DMS 273 treated with DMSO at 0.1 percent for 48 hours (cell line): Measurements from ENCODE around the gene METTL27.
"Not testable (repeated sequence)": the region's sequence is repeated elsewhere in the genome, so short reads cannot be mapped to it uniquely, and the experiment has no call there.

Experiments used
- DNase-seq: peaks from one replicate; lab custom pipeline; 2025; lab: John Stamatoyannopoulos, UW

The METTL27 gene

GRCh38 chr7:73869011-73869798, 26.9 kb upstream of the METTL27 start:
- DNase-seq: no peak

DNA sequence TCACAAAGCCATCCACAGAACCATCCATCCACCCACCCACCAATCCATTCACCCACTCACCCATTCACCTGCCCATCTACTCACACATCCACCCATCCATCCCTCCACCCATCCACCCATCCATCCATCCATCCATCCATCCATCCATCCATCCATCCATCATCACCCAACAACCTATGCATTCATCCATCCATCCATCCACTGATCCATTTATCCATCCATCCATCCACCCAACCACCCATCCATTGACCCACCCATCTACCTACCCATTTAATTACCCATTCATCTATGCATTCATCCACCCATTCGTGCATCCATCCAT, 24.1 kb upstream of the METTL27 start:
- DNase-seq: no peak

- peak; percentile 73 for DNase-seq
These were observed 23.6 kb upstream of the METTL27 start for GRCh38 chr7:73865738-73866445.

GRCh38 chr7:73864981-73865711, 22.8 kb upstream of the METTL27 start:
- DNase-seq: peak; percentile 73

GRCh38 chr7:73861305-73861704, 19.0 kb upstream of the METTL27 start:
- DNase-seq: no peak

GRCh38 chr7:73860859-73861258, 18.5 kb upstream of the METTL27 start, which contains the start of gene TMEM270:
Gene TMEM270 (plus strand): TSS chr7:73861159. CDS start chr7:73861195, 36 bp downstream.
- DNase-seq: no peak

- DNase-seq: no peak
These were observed 16.5 kb upstream of the METTL27 start for GRCh38 chr7:73858807-73859206.

DNA sequence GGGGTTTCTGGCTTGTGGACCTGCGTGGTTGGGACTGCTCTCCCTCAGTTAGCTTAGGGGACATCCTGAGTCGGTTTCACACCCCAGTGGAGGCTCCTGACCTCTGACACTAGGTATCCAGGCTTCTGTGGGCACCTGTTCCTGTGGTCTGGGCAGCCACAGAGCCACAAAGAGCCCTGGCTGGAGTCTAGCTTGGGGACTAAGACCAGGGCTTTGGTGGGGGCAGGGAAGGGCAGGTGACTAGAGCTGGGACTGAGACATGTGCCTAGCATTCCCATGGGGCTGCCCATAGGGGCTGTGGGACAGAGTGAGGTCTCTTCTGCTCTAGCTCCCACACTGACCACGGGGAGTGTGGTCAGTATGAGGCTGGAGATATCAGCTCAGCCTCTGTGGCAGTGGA, 14.6 kb upstream of the METTL27 start:
- no peak for DNase-seq

- DNase-seq: no peak
These were observed 10.2 kb upstream of the METTL27 start for GRCh38 chr7:73852500-73852899.

DNA sequence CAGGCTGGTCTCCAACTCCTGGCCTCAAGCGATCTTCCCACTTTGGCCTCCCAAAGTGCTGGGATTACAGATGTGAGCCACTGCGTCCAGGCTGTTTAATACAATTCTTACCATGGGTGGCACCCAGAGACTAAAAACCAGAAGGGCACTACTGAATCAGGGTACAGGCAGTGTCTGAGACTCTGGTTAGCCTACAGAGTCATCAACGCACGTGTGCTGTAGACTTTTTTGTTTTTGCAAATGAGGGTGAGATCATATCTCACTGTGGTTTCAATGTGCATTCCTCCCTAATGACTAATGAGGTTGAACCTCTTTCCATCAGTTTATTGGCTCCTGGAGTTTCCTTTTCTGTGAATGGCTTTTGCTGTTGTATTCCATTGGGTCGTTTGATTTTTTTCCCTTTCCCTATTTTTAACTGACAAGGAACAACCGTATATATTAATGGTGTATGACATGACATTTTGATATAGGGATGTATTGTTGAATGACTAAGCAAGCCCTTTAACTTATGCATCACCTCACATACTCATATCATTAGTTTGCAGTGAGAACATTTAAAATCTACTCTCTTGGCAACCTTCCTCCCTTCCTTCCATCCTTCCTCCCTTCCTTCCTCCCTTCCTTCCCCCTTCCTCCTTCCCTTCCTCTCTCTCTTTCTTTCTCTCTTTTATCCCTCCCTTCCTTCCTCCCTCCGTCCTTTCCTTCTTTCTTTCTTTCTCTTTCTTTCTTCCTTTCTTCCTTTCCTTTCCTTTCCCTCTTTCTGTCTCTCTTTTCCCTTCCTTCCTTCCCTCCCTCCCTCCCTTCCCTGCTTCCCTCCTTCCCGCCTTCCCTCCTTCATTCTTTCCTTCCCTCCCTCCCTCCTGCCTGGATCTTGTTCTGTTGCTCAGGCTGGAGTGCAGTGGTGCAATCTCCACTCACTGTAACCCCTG, 9.4 kb upstream of the METTL27 start:
- peak; percentile 69 for DNase-seq

DNA sequence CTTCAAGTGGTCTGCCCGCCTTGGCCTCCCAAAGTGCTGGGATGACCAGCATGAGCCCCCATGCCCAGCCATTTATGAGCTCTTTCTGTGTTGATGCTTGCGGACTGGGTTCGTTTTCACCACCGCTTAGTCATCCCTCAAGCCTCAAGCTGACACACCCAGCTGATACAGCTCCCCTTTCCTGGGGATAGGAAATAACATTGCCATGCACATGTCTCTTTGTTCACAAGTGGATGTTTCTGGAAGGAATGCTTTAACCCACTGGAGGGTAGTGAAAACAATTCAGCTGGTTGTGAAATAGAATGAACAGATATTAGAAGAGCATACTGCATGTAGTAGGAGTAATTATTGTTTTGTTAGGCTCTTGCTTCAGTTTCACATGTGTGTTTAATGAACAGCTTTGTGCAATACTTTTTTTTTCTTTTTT, 8.5 kb upstream of the METTL27 start:
- no peak for DNase-seq

GRCh38 chr7:73847941-73848723, 5.8 kb upstream of the METTL27 start:
- DNase-seq: no peak

- DNase-seq: not testable (repeated sequence)
These were observed 3.4 kb upstream of the METTL27 start for GRCh38 chr7:73845701-73846195.

DNA sequence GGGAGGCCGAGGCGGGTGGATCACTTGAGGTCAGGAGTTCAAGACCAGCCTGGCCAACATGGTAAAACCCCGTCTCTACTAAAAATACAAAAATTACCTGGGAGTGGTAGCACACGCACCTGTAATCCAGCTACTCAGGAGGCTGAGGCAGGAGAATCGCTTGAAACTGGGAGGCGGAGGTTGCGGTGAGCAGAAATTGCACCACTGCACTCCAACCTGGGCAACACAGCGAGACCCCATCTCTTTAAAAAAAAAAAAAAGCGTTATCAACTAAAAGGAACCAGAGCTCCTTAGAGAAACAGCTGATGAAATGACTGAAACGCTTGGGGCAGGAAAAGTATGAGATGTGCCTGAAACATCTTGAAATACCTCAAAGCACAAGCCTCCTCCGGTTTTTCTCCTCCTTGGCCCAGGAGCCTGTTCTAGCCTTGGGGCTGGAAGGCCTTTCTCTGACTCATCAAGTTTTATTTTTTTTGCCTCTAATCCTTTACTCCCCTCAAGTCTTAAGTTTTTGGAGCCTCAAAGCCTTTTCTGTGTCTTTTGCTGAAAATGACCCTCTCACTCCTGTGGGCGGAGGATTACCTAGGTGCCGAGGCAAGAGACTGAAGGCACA, 2.6 kb upstream of the METTL27 start:
- no peak for DNase-seq

GRCh38 chr7:73844131-73844547, 1.8 kb upstream of the METTL27 start:
- no peak for DNase-seq

DNA sequence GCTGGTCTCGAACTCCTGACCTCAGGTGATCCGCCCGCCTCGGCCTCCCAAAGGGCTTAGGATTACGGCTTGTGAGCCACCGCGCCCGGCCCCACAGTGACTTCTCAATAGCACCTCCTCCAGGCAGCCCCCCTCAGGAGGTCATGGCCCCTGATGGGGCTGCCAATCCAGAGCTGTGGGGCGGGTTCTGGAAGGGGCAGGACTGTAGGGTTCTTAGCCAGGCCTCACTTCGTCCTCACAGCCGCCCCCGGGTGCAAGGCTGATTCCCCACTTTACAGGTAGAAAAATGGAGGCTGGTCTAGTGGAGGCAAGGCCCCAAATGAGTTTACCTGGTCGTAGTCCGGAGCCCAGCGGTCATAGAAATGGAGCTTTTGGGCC, 638 bp downstream of the METTL27 start:
- no peak for DNase-seq

- DNase-seq: no peak
These were observed 1.5 kb downstream of the METTL27 start for GRCh38 chr7:73840715-73841379.

- no peak for DNase-seq
These were observed 2.3 kb downstream of the METTL27 start for GRCh38 chr7:73839743-73840714.

- no peak for DNase-seq
These were observed 3.0 kb downstream of the METTL27 start for GRCh38 chr7:73839290-73839689.
